KMS-11 (cell line): ENCODE results near the gene CD6.

ENCODE experiments used
- H2AFZ ChIP-seq: fragments of 200-600 bp; sonication (generic); 2 replicates; pipeline ENCODE4 v1.6.1; 2016; ENCODE audit warnings: antibody characterized with exemption, mixed run types, low read depth
- H3K27ac ChIP-seq: fragments of 200-600 bp; sonication (generic); 2 replicates; pipeline ENCODE4 v1.6.1; 2016; ENCODE audit warnings: mild to moderate bottlenecking, mixed run types
- H3K27me3 ChIP-seq: fragments of 200-600 bp; sonication (generic); 2 replicates; pipeline ENCODE4 v1.6.1; 2017; ENCODE audit warnings: mild to moderate bottlenecking, low read depth, mixed run types, moderate library complexity; ENCODE audit not compliant: insufficient read depth
- H3K36me3 ChIP-seq: fragments of 200-600 bp; sonication (generic); 2 replicates; pipeline ENCODE4 v1.6.1; 2017; ENCODE audit warnings: mild to moderate bottlenecking, mixed run types; ENCODE audit not compliant: insufficient read depth
- H3K4me1 ChIP-seq: fragments of 200-600 bp; sonication (generic); 2 replicates; pipeline ENCODE4 v1.6.1; 2016; ENCODE audit warnings: mild to moderate bottlenecking, low read depth, mixed run types; ENCODE audit not compliant: poor library complexity, severe bottlenecking
- H3K4me2 ChIP-seq: fragments of 200-600 bp; sonication (generic); 2 replicates; pipeline ENCODE4 v1.7.0; 2016; ENCODE audit warnings: mild to moderate bottlenecking, mixed run types
- H3K4me3 ChIP-seq: fragments of 200-600 bp; sonication (generic); IDR thresholded peaks from 2 replicates; pipeline ENCODE4 v1.6.1; 2017; ENCODE audit warnings: low read depth, low read length, mixed read lengths; ENCODE audit not compliant: insufficient read depth
- H3K79me2 ChIP-seq: fragments of 200-600 bp; sonication (generic); 2 replicates; pipeline ENCODE4 v1.6.1; 2016; ENCODE audit warnings: low read depth, mixed run types; ENCODE audit not compliant: insufficient read depth
- H3K9ac ChIP-seq: fragments of 200-600 bp; sonication (generic); 2 replicates; pipeline ENCODE4 v1.6.1; 2016; ENCODE audit warnings: mild to moderate bottlenecking, mixed run types
- H4K20me1 ChIP-seq: fragments of 200-600 bp; sonication (generic); 2 replicates; pipeline ENCODE4 v1.6.1; 2016; ENCODE audit warnings: mild to moderate bottlenecking, mixed run types; ENCODE audit not compliant: insufficient read depth
- CTCF ChIP-seq: fragments of 200-600 bp; sonication (generic); conservative IDR thresholded peaks from 2 replicates; pipeline ENCODE4 v1.6.1; 2017; ENCODE audit warnings: low read depth, mild to moderate bottlenecking, antibody characterized with exemption, low read length, moderate library complexity, mixed read lengths

CD6 gene

DNA sequence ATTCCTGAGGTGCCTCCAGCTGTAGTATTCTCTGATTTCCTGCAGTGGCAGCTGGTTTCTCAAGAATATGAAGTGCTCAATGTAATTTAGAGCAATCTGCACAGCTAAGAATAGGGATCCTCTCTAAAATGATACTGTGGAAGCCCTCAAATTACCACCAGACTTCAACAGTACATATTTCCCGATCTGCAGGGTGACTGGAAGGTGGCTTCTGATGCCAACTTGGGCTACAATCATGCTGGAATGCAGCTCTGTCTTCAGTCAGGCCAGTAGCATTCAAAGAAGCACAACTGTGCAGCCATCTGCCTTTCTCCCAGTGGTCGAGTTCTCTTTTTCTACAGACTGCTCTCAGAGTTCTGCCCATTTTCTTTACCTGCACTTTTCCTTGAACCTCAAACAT lies 75.4 kb downstream of the CD6 start:
- no peaks in the 10 kb centered on the region for H3K27me3 ChIP-seq
- no peak overlapping the region for H3K9ac ChIP-seq
- no peaks in the 10 kb centered on the region for H3K79me2 ChIP-seq
- peaks cover 16% of the 10 kb centered on the region for H3K4me1 ChIP-seq
- H4K20me1 ChIP-seq, result no peaks in the 10 kb centered on the region
- H3K27ac ChIP-seq, result no peak overlapping the region
- TF ChIP-seq CTCF, result no peak
- no peak overlapping the region for H3K4me3 ChIP-seq
- no peak overlapping the region for H3K4me2 ChIP-seq
- no peaks in the 10 kb centered on the region for H3K36me3 ChIP-seq
- no peak overlapping the region for H2AFZ ChIP-seq

DNA sequence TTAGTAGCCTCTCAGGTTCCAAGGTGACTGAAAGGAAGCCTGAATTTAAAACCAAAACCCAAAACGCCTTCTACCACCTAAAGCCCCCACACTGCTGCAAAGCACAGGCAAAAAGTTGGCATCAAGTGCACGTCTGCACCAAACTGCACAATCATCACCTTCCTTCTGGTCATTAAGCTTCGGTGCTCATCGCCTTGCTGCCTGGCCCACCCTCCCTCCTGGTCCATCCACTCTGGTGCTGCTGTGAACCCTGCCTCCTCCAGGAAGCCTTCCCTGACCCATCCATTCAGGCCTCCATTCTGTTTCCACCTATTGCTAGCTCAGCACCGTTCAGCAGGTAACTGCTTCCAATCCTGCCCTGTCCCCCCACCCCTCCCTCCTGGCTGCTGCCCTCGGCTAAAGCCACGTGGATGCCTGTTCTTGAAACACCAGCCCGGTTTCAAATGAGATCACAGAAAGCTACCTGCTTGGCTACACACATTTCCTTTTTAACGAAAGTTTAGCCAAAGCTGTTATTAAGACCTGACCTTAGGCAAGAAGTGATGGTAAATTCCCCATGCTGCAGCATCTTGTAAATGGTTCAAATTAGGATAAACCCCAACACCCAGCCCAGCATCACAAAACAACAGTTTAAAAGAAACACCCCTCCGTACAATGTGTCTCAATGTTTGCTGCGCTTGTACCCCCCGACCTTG lies 77.0 kb downstream of the CD6 start:
- Histone ChIP-seq H3K36me3 (no peaks in the 10 kb centered on the region), H3K4me2 (no peak overlapping the region), H3K4me1 (peaks cover 12% of the 10 kb centered on the region), H3K4me3 (no peak overlapping the region), H2AFZ (no peak overlapping the region), H3K9ac (no peak overlapping the region), H4K20me1 (no peaks in the 10 kb centered on the region), H3K27ac (no peak overlapping the region), H3K27me3 (no peaks in the 10 kb centered on the region), H3K79me2 (no peaks in the 10 kb centered on the region)
- no peak for TF ChIP-seq CTCF

GRCh38 chr11:61049063-61049377 lies 77.5 kb downstream of the CD6 start:
- Histone ChIP-seq H3K27me3 (no peaks in the 10 kb centered on the region), H3K9ac (no peak overlapping the region)

DNA sequence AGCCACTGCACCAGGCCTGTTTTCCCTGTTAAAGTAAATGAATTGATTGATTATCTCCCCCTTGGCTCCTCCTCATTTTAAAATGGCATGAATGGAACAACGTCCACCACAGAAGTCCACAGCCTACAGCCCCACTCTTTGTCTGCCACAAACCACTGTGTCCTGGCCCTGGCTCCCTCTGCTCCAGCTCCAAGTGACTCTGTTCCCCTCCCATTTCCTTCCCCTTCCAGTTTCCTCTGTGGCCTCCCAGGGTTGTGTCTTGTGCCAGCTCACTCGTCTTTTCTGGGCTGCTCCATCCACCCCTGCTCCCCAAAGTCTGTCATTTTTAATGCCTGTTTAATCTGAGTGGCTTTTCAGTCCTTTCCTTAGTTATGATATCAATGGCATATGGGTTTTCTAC lies 78.4 kb downstream of the CD6 start:
- no peaks in the 10 kb centered on the region for H3K27me3 ChIP-seq
- no peaks in the 10 kb centered on the region for H3K4me1 ChIP-seq
- H3K9ac ChIP-seq, result no peak overlapping the region
- no peak overlapping the region for H3K27ac ChIP-seq
- no peaks in the 10 kb centered on the region for H3K79me2 ChIP-seq
- no peaks in the 10 kb centered on the region for H3K36me3 ChIP-seq
- H3K4me2 ChIP-seq, result no peak overlapping the region
- H2AFZ ChIP-seq, result no peak overlapping the region
- H3K4me3 ChIP-seq, result no peak overlapping the region
- TF ChIP-seq CTCF, result no peak
- H4K20me1 ChIP-seq, result no peaks in the 10 kb centered on the region

More at GRCh38 chr11:61049063-61049377, 77.5 kb downstream of the CD6 start:
- Histone ChIP-seq H3K36me3 (no peaks in the 10 kb centered on the region), H4K20me1 (no peaks in the 10 kb centered on the region), H2AFZ (no peak overlapping the region), H3K4me1 (peaks cover 7% of the 10 kb centered on the region), H3K79me2 (no peaks in the 10 kb centered on the region), H3K4me2 (no peak overlapping the region), H3K4me3 (no peak overlapping the region), H3K27ac (no peak overlapping the region)
- TF ChIP-seq CTCF, result no peak
